K562 (cell line): ENCODE results near the gene CYP24A1. TPM values are rescaled to one million over a fixed set of nuclear protein-coding genes. Genes with fewer than 3 reads are reported as not detected.

ENCODE experiments used
- ATAC-seq: fragments of 200-7000 bp; cut with Tn5 transposase; 3 replicates; pipeline ENCODE4 v1.9.1; 2020; ENCODE audit warnings: moderate library complexity
- BruUV-seq: library from RNA; stranded (reverse); fragments of 400-500 nt; replicated peaks from 2 replicates; lab custom pipeline; 2021; lab: Mats Ljungman, UMichigan
- CTCF ChIA-PET: fragments of 300-600 bp; formaldehyde crosslinking; extraction: SDS; loops from one replicate; lab custom pipeline; 2021; ENCODE audit warnings: low intra/inter-chr PET ratio; lab: Yijun Ruan, JAX
- POLR2A ChIA-PET: fragments of 300-600, 350-650 bp; sonication (Branson Sonifier 250); formaldehyde crosslinking; extraction: SDS; loops from one replicate; lab custom pipeline; 2021; ENCODE audit warnings: antibody characterized with exemption, inconsistent platforms; lab: Yijun Ruan, JAX
- DNase-seq, 4 experiments: peaks; one replicate each; pipeline versions ENCODE4 v3.0.0 to v3.0.0-alpha.2; 2011 to 2018; ENCODE audit warnings: low spot score in 3 of 4, mixed read lengths in 3 of 4; ENCODE audit errors: extremely low read depth in 1 of 4
- FAIRE-seq: peaks from 2 replicates; lab custom pipeline; 2011; peaks lifted over from hg19 to GRCh38; lab: Jason Lieb, UNC
- H2AFZ ChIP-seq: 2 replicates; pipeline ENCODE4 v1.6.0; 2011; ENCODE audit warnings: low read depth, low read length, control low read depth, inconsistent platforms
- H3K27ac ChIP-seq: fragments of 200-600 bp; 3 replicates; pipeline ENCODE4 v1.8.0; 2011; ENCODE audit warnings: low read depth, mild to moderate bottlenecking, control low read depth, inconsistent platforms, low read length, moderate library complexity, mixed read lengths; ENCODE audit errors: extremely low read depth
- H3K27me3 ChIP-seq, 2 experiments: fragments of 300-600 bp in 1 of 2; 2 replicates in 1 of 2; 3 replicates in 1 of 2; pipeline versions ENCODE4 v1.6.0 to v1.8.0; 2011; ENCODE audit warnings: inconsistent platforms in 2 of 2, low read length in 2 of 2, mild to moderate bottlenecking in 1 of 2, mixed read lengths in 1 of 2, moderate library complexity in 1 of 2; ENCODE audit not compliant: control insufficient read depth in 2 of 2, insufficient read depth in 2 of 2
- H3K36me3 ChIP-seq: fragments of 300-600 bp; 3 replicates; pipeline ENCODE4 v1.8.0; 2011; ENCODE audit warnings: mild to moderate bottlenecking, low read length, inconsistent platforms; ENCODE audit not compliant: control insufficient read depth, insufficient read depth
- H3K4me1 ChIP-seq, 2 experiments: fragments of 200-600 bp in 1 of 2; replicated peaks in 1 of 2; 2 replicates in 1 of 2; 3 replicates in 1 of 2; pipeline versions ENCODE4 v1.5.1 to v1.8.0; 2011; ENCODE audit warnings: inconsistent platforms in 2 of 2, low read length in 2 of 2, mild to moderate bottlenecking in 1 of 2, mixed read lengths in 1 of 2, moderate library complexity in 1 of 2; ENCODE audit not compliant: control insufficient read depth in 2 of 2, insufficient read depth in 2 of 2
- H3K4me2 ChIP-seq: 2 replicates; pipeline ENCODE4 v1.6.1; 2011; ENCODE audit warnings: low read length, control low read depth, inconsistent platforms, mixed read lengths; ENCODE audit not compliant: insufficient read depth
- H3K4me3 ChIP-seq: fragments of 200-600 bp; sonication (generic), shearing (Covaris generic); 2 replicates; pipeline ENCODE4 v1.5.1; 2016; ENCODE audit warnings: control low read depth, inconsistent platforms
- H3K79me2 ChIP-seq: fragments of 200-600 bp; 3 replicates; pipeline ENCODE4 v1.8.0; 2011; ENCODE audit warnings: low read length, inconsistent platforms; ENCODE audit not compliant: control insufficient read depth, insufficient read depth
- H3K9ac ChIP-seq, 2 experiments: 2 replicates each; pipeline versions ENCODE4 v1.6.0 to v1.6.1; 2011; ENCODE audit warnings: low read depth in 2 of 2, low read length in 2 of 2, control low read depth in 1 of 2, inconsistent platforms in 1 of 2, mild to moderate bottlenecking in 1 of 2, mixed read lengths in 1 of 2; ENCODE audit not compliant: insufficient read depth in 1 of 2
- H3K9me1 ChIP-seq: one replicate; pipeline ENCODE4 v1.6.0; 2011; ENCODE audit warnings: inconsistent platforms, mild to moderate bottlenecking, low read length, moderate library complexity; ENCODE audit not compliant: control insufficient read depth, insufficient read depth
- H3K9me3 ChIP-seq: replicated peaks from 2 replicates; pipeline ENCODE4 v1.5.1; 2011; ENCODE audit warnings: low read depth, low read length, inconsistent platforms; ENCODE audit not compliant: control insufficient read depth, insufficient read depth
- H4K20me1 ChIP-seq: replicated peaks from 2 replicates; pipeline ENCODE4 v1.6.1; 2011; ENCODE audit warnings: low read length, inconsistent platforms, mixed read lengths; ENCODE audit not compliant: control insufficient read depth, insufficient read depth
- SFPQ ChIP-seq: fragments of 200-400 bp; formaldehyde crosslinking; IDR thresholded peaks from 2 replicates; pipeline ENCODE4 v1.6.1; 2017; ENCODE audit warnings: mild to moderate bottlenecking, low read depth, low read length, moderate library complexity
- ZBTB11 ChIP-seq, 3 experiments: fragments of 200-800 bp in 1 of 3; fragments of 250-450 bp in 1 of 3; fragments of 450-650 bp in 1 of 3; sonication (Bioruptor Pico) in 1 of 3; sonication (Bioruptor generic) in 1 of 3; formaldehyde crosslinking in 1 of 3; IDR thresholded peaks; 2 replicates each; pipeline versions ENCODE4 v1.6.1 to v1.8.0; 2016 to 2022; ENCODE audit warnings: mild to moderate bottlenecking in 2 of 3, missing genetic modification characterization in 2 of 3, missing compliant biosample characterization in 1 of 3, moderate library complexity in 1 of 3
- WGBS: fragments of 100-300 bp; shearing (Covaris generic); methylation state at CpG from one replicate; pipeline ENCODE4 v1.1.6; 2016; ENCODE audit warnings: low coverage, mixed read lengths; ENCODE audit not compliant: insufficient coverage; ENCODE audit errors: missing lambda C conversion rate; 5-methylcytosine and 5-hydroxymethylcytosine counted together
- in situ Hi-C: fragments of 300-500 bp; cut with MboI; formaldehyde crosslinking; loops from 4 replicates; pipeline ENCODE4 v1.15.0; 2018; ENCODE audit warnings: inconsistent platforms, mixed read lengths
- intact Hi-C: fragments of 100-400 bp; cut with micrococcal nuclease; formaldehyde crosslinking; loops from 2 replicates; pipeline ENCODE4 v1.14.2; 2022
- polyA plus RNA-seq, 8 experiments: library from polyadenylated mRNA; depleted of rRNA in 4 of 8; stranded (reverse) in 5 of 8; unstranded in 3 of 8; fragments of >200 nt; fragmentation: Nextera tagmentation in 2 of 8; fragmentation: Illumina TruSeq in 1 of 8; extraction: Ambion mirVana in 2 of 8; extraction: Trizol in 1 of 8; gene quantifications; 2 replicates each; pipeline versions ENCODE4 v1.2.1 to v1.2.3, GENCODE V29; 2011 to 2014; ENCODE audit warnings: inconsistent platforms in 1 of 8, missing spikeins in 1 of 8
- total RNA-seq, 7 experiments: library from RNA; depleted of rRNA in 6 of 7; stranded (reverse); fragments of >200 nt in 6 of 7; fragmentation: Illumina TruSeq in 2 of 7; extraction: Trizol in 2 of 7; gene quantifications; 2 replicates each; pipeline versions ENCODE4 v1.2.1 to v1.2.3, GENCODE V29; 2011 to 2021; ENCODE audit warnings: low replicate concordance in 1 of 7

Gene CYP24A1
- total and polyA plus RNA-seq, 9 of the 15 experiments (the other 6 are each of a cell fraction or from before 2014, with no cell fraction given), result 0.04 TPM; not detected in 8

GRCh38 chr20:54203281-54203680 is 29.5 kb upstream of the CYP24A1 start:
- Histone ChIP-seq H3K27ac (no peak overlapping the region), H3K27me3 (peaks cover 3 to 15% of the 10 kb centered on the region in 2 experiments; a peak in 3 of 5 replicates), H3K36me3 (no peaks in the 10 kb centered on the region), H3K9ac (no peak overlapping the region), H2AFZ (no peak overlapping the region), H4K20me1 (no peaks in the 10 kb centered on the region), H3K4me3 (no peak overlapping the region), H3K9me3 (no peaks in the 10 kb centered on the region), H3K4me1 (peaks cover 0 to 5% of the 10 kb centered on the region in 2 experiments; a peak in 2 of 5 replicates), H3K9me1 (no peaks in the 10 kb centered on the region), H3K79me2 (peaks cover 6% of the 10 kb centered on the region), H3K4me2 (no peak overlapping the region)
- no peak for FAIRE-seq
- in situ Hi-C loops, result loop anchor here (25.0 kb wide), 1 partner anchor 641 kb away; no protein-coding TSS in a partner anchor
- CTCF ChIA-PET, result no interaction called here
- intact Hi-C loops, result no loop called here
- no peak for ATAC-seq
- TF ChIP-seq ZBTB11 (CRISPR knock-in tag; IDR thresholded peaks at IDR 0.05), result peak in 1 of 3 experiments; percentile 54; a peak in 1 of 6 replicates
- no peak for TF ChIP-seq SFPQ
- 13% methylated on average over 5 of the region's 5 CpGs for WGBS
- no peak for DNase-seq
- POLR2A ChIA-PET, result interaction anchor here (0.6 kb wide), 1 partner anchor 592 kb away, joined by 3 read pairs; no protein-coding TSS in a partner anchor
- BruUV-seq, result no TSS peak
